Activated CD4-positive, alpha-beta T cell treated with anti-CD3 and anti-CD28 coated beads for 36 hours (primary cell): ENCODE measurements around the gene CBX6. TPM values are rescaled to one million over a fixed set of nuclear protein-coding genes. Genes with fewer than 3 reads are reported as not detected.

Source experiments
- ATAC-seq: fragments of 200-7000 bp; cut with Tn5 transposase; one replicate; pipeline ENCODE4 v1.10.0; 2021; ENCODE audit warnings: mild to moderate bottlenecking, moderate library complexity
- CTCF ChIA-PET: fragments of 350-600 bp; sonication (Branson Sonifier 250); formaldehyde crosslinking; loops from one replicate; lab custom pipeline; 2021; ENCODE audit warnings: antibody characterized with exemption; lab: Charles Lee
- POLR2A ChIA-PET: fragments of 350-600 bp; sonication (Branson Sonifier 250); formaldehyde crosslinking; loops from one replicate; lab custom pipeline; 2021; ENCODE audit warnings: antibody characterized with exemption, inconsistent platforms; lab: Charles Lee
- DNase-seq: peaks from one replicate; pipeline ENCODE4 v3.0.0-alpha.2; 2020
- H3K27ac Mint-ChIP-seq: one replicate; pipeline ENCODE4 v1.8.0; 2021; ENCODE audit warnings: mixed read lengths
- H3K27me3 Mint-ChIP-seq: one replicate; pipeline ENCODE4 v1.8.0; 2021; ENCODE audit warnings: mixed read lengths
- H3K36me3 Mint-ChIP-seq: one replicate; pipeline ENCODE4 v1.8.0; 2021; ENCODE audit warnings: low read depth, mixed read lengths
- H3K4me1 Mint-ChIP-seq: one replicate; pipeline ENCODE4 v1.8.0; 2021; ENCODE audit warnings: mixed read lengths
- H3K4me3 Mint-ChIP-seq: one replicate; pipeline ENCODE4 v1.8.0; 2021; ENCODE audit warnings: mild to moderate bottlenecking, moderate library complexity, mixed read lengths
- H3K9me3 Mint-ChIP-seq: one replicate; pipeline ENCODE4 v1.8.0; 2021; ENCODE audit warnings: low read depth, mixed read lengths
- intact Hi-C, 2 experiments: fragments of 100-400 bp; cut with DNase I in 1 of 2; cut with micrococcal nuclease in 1 of 2; formaldehyde crosslinking; loops; one replicate each; pipeline versions ENCODE4 v1.14.2 to v1.15.1; 2022 to 2024; cut with DNase I, micrococcal nuclease
- total RNA-seq, 2 experiments: library from RNA; stranded (reverse); gene quantifications; one replicate each; pipeline ENCODE4 v1.2.3, GENCODE V29; 2021

Gene CBX6
- total RNA-seq, 2 experiments from 2014 or later: 96.1 to 112 TPM

DNA sequence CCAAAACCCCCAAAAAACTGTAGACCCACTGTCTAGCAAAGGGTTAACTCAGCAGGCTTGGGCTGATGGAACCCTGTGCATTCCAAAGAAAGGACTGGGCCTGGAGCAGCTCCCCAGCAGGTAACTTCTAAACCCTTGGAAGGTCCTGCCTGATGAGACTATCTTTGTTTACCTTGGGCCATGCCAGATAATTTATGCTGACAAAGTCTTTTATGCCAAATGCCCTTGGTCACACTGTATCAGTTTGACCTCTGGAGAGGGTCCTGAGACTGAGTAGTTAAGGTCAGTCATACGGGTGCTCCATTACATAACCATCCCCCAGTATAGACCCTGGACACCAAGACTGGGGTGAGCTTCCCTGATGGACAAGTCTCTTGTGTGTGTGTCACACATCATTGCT is 56.2 kb downstream of the CBX6 start:
- Mint-ChIP-seq H3K9me3 (peaks cover 3% of the 10 kb centered on the region), H3K27ac (no peak overlapping the region), H3K36me3 (no peaks in the 10 kb centered on the region), H3K4me1 (no peaks in the 10 kb centered on the region), H3K27me3 (peaks cover 4% of the 10 kb centered on the region), H3K4me3 (no peak overlapping the region)
- intact Hi-C loops: no loop called here
- no peak for ATAC-seq
- no peak for DNase-seq
- ChIA-PET POLR2A (no interaction called here), CTCF (no interaction called here)

Other genes with a start within 250 kb of the CBX6 start
- gene FAM227A, start 215.8 kb downstream of the CBX6 start, total RNA-seq: under 1 TPM; 0.30 to 0.63 TPM
- gene CBY1, start 215.6 kb downstream of the CBX6 start, total RNA-seq: 10 to 100 TPM in 1 of 2 experiments, 1 to 10 TPM in 1; 9.8 to 11.6 TPM
- gene TOMM22, start 190.3 kb downstream of the CBX6 start, total RNA-seq: 100 to 1,000 TPM; 146 to 155 TPM
- gene JOSD1, start 171.3 kb downstream of the CBX6 start, total RNA-seq: 10 to 100 TPM; 68.0 to 77.7 TPM
- gene GTPBP1, start 166.3 kb downstream of the CBX6 start, total RNA-seq: 10 to 100 TPM; 88.6 to 92.8 TPM
- 100 to 1,000 TPM in 1 of 2 experiments, 10 to 100 TPM in 1; 87.2 to 102 TPM for gene SUN2, start 116.2 kb downstream of the CBX6 start, total RNA-seq
- 1 to 10 TPM; 7.4 to 8.0 TPM for gene DNAL4, start 78.1 kb downstream of the CBX6 start, total RNA-seq
- 1 to 10 TPM; 1.3 to 1.4 TPM for gene NPTXR, start 28.2 kb downstream of the CBX6 start, total RNA-seq
- not detected for gene APOBEC3A, start 85.4 kb upstream of the CBX6 start, total RNA-seq
- 1 to 10 TPM; 8.0 to 8.5 TPM for gene APOBEC3B, start 110.1 kb upstream of the CBX6 start, total RNA-seq
- 10 to 100 TPM; 75.3 to 98.5 TPM for gene APOBEC3C, start 142.0 kb upstream of the CBX6 start, total RNA-seq
- 10 to 100 TPM; 27.0 to 28.2 TPM for gene APOBEC3D, start 148.9 kb upstream of the CBX6 start, total RNA-seq
- gene APOBEC3F, start 168.6 kb upstream of the CBX6 start, total RNA-seq: 10 to 100 TPM; 19.0 to 24.5 TPM
- gene APOBEC3G, start 205.1 kb upstream of the CBX6 start, total RNA-seq: 10 to 100 TPM; 45.9 to 47.4 TPM
- gene APOBEC3H, start 225.0 kb upstream of the CBX6 start, total RNA-seq: 1 to 10 TPM; 5.2 to 7.3 TPM